Measurements from ENCODE around the gene NRG3. TPM values are rescaled to one million over a fixed set of nuclear protein-coding genes. Genes with fewer than 3 reads are reported as not detected.
A peak's percentile ranks its signal among the peaks of the same experiment; 100 is the strongest.

NRG3 gene
- total RNA-seq, 1 donor from 2014 or later = 0.19 TPM

DNA sequence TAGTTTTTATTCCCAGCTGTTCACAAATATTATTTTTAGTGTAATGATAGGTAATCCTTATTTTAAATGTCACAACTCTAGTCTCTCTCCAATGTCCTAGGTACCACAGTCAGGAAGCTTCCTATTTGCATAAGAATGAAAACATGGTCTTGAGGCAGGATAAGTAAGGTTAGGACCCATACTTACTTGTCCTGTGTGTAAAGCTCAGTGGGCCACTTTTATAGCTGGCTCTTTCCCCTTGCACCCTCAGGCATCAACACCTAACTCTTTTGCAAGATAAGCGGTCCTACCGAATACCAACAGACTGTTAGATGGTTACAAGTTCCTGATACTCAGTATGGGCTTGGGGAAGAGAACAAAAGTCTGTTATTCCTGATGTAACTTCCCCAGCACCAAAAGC, 986.9 kb downstream of the NRG3 start:
- intact Hi-C loops (cut with DNase I) = no loop called here
- ATAC-seq (ENCODE audit: poor library complexity) = no peak
- no peak for DNase-seq

DNA sequence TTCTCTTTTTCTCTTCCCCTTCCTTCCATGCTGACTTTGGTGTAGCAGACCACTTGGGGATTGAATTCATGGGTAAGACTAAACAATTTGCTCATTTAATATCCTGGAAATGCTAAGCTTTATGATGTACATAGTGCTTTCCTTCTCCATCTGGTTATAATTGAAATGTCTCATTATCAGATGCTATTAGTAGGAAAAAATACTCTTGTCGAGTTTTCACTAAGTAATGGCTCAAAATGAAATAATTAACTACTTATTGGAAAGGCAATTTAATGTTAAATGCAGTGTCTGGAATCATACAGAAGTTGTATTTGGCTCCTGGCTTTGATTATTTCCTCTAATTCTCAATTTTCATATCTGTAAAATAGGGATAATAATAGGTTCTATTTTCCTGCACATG, 990.4 kb downstream of the NRG3 start:
- intact Hi-C loops (cut with DNase I) = no loop called here
- ATAC-seq (ENCODE audit: poor library complexity) = no peak
- no peak for DNase-seq

DNA sequence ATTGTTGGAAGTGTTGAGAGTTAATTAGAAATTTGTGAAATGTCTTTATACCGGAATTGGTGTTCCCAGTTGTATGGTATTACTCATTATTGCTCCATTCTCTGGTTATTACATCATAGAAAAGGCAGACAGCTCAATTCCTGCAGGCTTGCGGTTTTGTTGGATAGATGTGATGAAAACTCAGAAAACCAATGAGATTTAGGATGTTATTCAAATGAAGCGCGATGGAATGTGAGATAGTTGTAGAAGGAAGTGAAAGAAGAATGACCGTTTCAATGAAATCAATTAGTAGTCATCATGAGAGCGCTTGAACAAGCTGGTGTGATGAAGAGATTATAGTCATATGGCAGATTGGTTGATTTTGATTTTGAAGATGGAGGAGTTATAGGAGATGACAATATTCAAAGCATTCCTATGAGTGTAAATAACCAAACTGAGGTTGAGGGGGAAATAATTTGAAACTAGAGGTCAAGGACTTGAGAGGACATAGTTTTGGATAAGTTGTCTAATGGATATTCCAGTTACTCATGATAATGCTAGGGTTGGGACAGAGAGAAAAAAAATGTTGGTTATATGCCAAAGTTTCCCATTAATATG, 991.5 kb downstream of the NRG3 start:
- intact Hi-C loops (cut with DNase I) = no loop called here
- ATAC-seq (ENCODE audit: poor library complexity) (peak; percentile 51), DNase-seq (no peak)

DNA sequence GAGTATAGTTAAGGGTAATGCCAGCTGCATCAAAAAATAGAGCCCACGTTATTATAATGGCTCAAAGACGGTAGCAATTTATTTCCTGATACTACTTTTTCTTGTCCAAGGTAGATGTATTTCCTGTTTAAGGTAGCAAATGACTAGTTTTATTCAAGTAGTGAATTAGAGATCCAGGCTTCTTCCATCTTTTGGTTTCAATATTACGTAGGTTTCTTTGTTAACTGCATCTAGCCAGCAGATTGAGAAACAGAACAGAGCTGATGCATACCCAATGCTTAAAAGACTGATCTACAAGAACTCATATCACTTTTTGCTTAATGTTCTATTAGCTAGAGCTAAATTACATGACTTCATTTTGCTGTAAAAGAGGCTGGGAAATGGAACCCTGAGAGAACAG, 992.1 kb downstream of the NRG3 start:
- intact Hi-C loops (cut with DNase I) = no loop called here
- no peak for DNase-seq
- no peak for ATAC-seq (ENCODE audit: poor library complexity)

DNA sequence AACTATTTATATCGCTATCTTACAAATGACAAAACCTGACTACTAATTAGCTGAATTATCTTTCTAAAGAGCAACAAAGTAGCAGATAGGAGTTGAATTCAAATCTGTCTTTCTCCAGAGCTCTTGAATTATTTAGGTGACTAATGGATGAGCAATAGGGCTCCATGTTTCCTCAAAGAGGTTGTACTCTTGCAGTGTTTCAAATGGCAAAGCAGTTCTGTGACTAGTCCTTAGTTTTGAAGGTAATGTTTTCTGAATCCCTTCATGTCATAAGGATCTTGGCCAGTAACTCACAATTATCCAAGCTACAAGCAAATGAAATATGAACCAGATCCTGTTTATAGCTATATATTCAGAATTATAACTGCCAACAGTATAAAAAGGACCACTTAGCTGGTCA, 999.7 kb downstream of the NRG3 start:
- intact Hi-C loops (cut with DNase I) = no loop called here
- no peak for DNase-seq
- ATAC-seq (ENCODE audit: poor library complexity) = no peak

DNA sequence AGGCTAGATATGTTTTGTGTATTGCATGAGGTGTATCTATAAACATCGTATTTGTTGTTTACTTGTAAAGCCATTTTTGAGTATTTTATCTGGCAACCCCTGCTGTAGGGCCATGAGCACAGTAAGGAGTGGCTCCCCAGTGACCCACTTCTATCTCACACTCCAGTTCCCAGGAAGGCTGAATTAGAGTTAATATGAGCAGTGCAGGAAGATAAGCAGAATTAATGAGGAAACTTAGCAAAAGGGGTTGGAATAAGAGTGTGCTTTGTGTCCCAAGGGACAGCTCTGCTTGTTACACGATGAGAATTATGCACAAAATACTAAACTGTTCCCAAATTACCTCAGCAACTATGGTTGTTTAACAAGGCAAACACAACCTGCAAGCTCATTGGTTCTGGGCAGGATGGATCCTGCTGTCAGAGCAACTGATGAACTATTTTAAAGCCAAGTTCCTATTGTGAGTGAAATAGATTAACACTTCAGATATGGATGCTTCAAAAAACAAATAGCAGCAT, 1005.8 kb downstream of the NRG3 start:
- intact Hi-C loops (cut with DNase I) = no loop called here
- ATAC-seq (ENCODE audit: poor library complexity) = peak; percentile 36

DNA sequence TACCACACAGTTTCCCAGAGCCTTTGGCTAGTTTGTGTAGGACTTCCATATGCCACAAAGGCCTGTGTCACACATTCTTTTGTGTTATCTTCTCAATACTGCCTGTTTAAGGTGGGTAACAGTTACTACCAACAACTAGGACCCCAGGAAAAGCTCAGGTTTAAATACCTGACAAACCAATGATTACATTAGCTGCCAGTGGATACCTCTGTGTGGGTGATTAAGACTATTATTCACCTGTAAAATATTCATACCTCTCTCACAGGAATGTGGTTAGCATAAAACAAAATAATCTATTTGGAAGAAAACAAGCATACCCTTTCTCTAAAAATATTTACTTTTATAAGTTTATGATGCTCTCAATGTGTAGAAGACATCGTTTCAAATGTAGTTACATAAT, 1007.7 kb downstream of the NRG3 start:
- ATAC-seq (ENCODE audit: poor library complexity) (no peak), DNase-seq (no peak)
- intact Hi-C loops (cut with DNase I) = no loop called here

More for the DNA sequence above, 1005.8 kb downstream of the NRG3 start:
- no peak for DNase-seq

DNA sequence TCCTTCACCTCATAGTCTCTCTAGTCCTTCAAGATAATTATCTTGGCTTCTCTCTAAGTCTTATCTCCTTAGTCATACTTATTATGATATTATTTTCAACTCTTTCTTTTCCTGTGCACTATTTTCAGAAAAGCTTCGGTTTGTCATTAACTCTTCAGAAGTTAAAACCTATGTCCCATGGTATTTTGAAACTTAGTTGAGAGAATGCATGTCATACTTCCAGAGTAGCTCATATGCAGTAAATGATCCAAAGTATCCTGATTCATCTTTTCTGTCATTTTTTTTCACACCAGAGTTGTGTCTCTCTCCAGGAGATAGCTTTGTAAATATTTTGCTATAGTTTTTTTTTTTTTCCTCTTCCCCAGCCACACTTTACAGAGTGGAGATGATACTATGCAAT, 1008.6 kb downstream of the NRG3 start:
- ATAC-seq (ENCODE audit: poor library complexity) (no peak), DNase-seq (no peak)
- intact Hi-C loops (cut with DNase I) = no loop called here

DNA sequence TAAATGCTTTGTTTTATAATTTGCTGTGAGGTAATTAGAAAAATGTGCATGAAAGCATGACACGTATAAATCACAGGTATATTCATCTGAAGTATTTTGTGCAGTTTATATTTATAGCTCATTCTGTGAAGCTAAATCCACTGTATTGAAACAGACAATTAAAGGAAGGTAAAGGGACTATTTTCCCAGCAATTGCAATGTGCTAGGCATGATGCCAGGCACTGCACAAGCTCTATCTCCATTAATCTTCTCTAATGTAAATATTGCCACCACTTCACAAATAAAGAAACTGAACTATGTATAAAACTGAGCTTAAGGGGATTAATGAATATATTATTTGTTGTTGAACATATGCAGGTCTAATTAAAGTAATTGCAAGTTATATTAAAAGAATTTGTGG, 1012.5 kb downstream of the NRG3 start:
- DNase-seq (no peak), ATAC-seq (ENCODE audit: poor library complexity) (no peak)
- intact Hi-C loops (cut with DNase I) = no loop called here

DNA sequence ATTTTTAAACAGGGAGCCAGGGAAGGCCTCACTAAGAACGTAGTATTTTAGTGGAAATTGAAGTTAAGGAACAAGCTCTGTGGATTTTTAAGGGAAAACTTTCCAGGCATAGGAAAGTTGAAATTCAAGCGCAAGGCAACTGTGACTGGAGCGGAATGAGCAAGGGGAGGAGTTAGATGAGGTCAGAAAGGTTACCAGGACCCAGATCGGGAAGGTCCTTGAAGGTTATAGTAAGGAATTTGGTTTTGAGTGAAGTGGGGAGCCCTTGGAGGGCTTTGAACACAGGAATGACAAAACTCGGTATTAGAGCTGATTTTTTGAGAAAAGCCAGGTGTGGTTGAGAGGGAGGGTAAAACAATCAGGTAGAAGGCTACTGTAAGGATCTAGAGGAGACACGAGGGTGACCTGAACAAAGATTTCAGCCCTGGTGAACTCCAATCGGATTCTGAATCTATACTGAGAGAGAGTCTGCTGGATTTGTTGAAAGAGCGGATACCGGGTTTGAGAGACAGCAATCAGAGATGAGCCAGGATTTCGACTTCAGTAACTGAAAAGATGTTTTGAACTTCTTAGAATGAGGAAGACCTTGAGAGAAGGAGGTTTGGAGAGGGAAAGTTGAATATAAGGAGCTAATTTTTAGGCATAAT, 1013.9 kb downstream of the NRG3 start:
- ATAC-seq (ENCODE audit: poor library complexity) = no peak
- no peak for DNase-seq
- intact Hi-C loops (cut with DNase I) = no loop called here

DNA sequence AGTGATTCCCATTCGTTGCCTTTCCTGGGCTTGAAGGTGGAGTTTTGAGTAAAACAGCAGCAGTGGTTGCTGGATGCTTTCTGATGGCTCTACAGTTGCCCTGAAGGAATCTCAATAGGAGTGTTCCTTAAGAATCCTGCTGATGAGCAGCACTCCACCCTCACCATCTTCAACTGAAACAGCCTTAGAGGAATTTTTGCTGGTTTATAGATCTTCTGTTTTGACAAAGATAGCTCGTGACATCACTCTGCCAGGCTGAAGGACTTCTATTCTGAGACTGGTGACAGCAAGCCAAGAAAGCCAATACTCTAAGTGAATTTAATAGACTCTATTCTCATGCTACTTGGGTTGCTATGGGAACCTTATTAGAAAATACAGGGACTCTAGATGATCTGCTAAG, 1014.7 kb downstream of the NRG3 start:
- DNase-seq = no peak
- ATAC-seq (ENCODE audit: poor library complexity) = no peak
- intact Hi-C loops (cut with DNase I) = no loop called here

DNA sequence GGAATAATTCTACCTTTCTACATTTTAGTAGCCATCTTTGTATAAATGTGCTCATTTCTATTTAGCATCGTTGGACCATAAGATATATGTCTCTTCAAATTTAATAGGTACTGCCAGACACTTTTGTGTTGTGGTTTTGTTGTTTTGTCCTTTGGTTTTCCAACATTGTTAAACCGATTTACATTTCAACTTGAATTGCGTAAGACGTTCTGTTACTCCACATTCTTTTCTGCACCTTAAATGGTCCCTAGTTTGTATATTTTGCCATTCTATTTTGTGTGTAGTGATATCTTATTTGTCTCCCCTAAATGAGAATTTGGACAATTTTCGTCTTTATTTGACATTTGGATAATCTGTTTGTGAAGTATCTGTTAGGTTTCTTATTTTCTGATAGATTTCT, 1015.6 kb downstream of the NRG3 start:
- ATAC-seq (ENCODE audit: poor library complexity) (no peak), DNase-seq (no peak)
- intact Hi-C loops (cut with DNase I) = no loop called here

DNA sequence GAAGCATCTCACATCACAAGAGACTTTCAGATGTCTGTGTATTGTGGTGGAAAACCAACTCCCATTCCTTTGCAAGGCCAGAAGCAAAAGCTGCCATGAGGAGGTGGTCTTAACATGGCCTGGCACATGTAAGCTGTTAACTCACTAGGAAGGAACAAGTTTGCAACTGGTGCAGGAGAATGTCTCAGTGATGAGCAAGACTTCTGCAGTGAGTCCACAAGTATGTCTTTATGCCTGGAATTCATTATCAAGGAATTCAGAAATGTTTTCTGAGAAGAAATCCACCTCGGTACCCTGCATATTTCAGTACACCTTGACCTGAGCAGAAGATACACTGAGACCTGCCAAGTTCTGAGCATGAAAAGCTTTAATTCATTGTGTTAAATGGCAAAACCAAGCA, 1033.1 kb downstream of the NRG3 start:
- DNase-seq = no peak
- ATAC-seq (ENCODE audit: poor library complexity) = no peak
- intact Hi-C loops (cut with DNase I) = no loop called here

DNA sequence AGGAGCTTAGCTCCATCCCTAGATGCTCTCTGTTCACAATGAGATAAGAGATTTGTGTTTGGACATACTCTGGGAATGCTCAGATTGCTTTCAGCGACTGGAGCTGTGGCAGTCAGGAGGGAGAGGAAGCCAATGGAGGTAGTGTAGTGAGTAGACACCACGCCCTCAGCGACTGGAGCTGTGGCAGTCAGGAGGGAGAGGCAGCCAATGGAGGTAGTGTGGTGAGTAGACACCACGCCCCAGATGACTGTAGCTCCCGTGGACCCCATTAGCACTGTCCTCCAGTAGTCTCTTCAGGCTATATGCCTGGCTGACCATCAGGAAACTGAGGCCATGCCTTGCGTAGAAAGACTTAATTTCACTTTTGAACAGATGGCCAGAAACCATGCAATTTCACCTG, 1033.8 kb downstream of the NRG3 start:
- ATAC-seq (ENCODE audit: poor library complexity) = no peak
- DNase-seq = no peak
- intact Hi-C loops (cut with DNase I) = no loop called here

DNA sequence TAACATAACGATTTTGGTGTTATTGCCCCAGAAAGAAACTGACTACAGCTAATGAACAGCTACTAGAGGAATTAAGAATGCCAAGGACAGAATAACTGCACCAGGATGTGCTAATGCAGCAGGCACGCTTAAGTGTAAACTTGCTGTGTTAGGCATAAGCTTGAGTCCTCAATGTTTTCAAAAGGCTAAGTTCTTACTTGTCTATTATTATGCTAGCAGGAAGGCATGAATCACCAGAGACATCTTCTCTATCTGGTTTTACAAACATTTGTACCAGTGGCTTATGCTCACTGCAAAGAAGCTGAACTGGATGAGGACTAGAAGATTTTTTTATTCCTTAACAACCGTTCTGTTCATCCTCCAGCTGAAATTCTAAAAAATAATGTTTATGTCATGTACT, 1035.3 kb downstream of the NRG3 start:
- no peak for ATAC-seq (ENCODE audit: poor library complexity)
- DNase-seq = no peak
- intact Hi-C loops (cut with DNase I) = no loop called here

DNA sequence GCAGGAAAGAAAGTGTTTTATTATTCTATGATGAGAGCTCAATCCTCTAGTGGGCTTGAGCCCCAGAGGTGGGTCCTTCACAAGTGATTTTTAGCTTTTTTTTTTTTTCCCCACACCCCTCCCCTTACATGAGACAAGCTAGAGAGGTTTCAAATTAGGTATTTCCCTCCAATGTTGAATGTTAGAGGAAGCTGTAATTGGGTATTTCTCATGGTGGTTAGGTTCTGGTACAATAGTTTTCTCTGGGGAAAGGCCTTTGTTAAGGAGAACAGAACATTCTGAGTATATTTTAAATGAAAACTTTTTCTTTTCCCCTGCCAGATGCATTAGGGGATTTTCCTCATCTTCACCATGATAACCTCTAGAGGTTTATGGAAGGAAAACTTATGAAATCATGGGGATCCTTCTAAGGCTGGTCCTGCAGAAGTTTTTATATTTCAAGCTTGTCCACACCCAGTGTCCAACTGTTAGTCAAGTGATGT, 1039.7 kb downstream of the NRG3 start:
- intact Hi-C loops (cut with DNase I) = no loop called here
- ATAC-seq (ENCODE audit: poor library complexity) = peak; percentile 74
- no peak for DNase-seq

DNA sequence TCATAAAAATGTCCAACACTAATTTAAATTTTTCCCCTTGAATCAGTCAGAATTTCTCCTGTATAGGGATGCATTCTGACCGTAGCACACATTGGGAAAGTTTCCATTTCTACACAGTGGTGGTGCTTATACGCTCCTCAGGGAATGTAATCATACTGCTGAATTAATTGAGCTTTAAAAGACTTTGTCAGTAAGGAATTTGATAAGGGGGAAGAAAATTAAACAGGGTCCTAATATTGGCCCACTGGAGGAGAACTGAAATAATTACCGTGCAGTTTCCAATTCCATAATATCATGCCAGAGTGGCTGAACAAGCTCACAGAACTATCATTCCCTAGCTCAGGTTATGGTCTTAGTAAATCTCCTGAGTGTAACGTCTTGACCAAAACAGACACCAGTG, 1041.9 kb downstream of the NRG3 start:
- no peak for ATAC-seq (ENCODE audit: poor library complexity)
- no peak for DNase-seq
- intact Hi-C loops (cut with DNase I) = no loop called here

DNA sequence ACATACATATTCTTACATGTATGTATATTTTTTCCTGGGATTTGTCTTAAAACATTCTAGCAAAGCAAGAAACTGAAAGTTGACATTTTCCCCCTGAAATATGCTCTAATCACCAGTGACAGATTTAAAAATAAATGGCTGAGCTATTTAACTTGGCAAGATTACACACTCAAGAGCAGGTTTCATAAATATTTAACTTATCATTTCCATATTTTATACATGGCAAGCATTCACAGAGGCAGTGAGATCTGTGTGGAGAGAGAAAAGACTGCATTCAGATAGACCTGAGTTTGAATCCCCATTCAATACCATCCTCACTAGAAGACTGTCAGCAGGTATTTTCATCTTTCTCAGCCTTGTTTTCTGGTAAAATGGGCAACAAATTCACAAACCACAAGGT, 1043.0 kb downstream of the NRG3 start:
- intact Hi-C loops (cut with DNase I) = no loop called here
- DNase-seq = no peak
- ATAC-seq (ENCODE audit: poor library complexity) = no peak

DNA sequence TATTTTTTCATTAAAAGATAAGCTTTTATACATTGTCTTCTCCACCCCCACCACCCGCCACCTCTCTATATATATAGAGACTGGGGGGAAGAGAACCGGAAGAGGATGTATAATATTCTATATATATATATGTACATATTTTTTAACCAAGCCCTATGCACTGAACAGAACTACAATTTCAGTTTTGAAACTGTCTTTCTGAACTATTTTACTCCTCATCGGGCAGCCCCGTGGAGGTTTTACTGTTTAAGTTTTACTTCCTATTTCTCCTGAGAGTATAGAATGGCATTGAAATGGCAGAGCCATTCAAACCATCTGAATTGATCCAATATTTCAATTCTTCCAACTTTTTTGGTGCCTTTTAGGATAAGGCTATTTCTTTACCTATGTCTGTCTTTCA, 1047.1 kb downstream of the NRG3 start:
- no peak for DNase-seq
- no peak for ATAC-seq (ENCODE audit: poor library complexity)
- intact Hi-C loops (cut with DNase I) = no loop called here

DNA sequence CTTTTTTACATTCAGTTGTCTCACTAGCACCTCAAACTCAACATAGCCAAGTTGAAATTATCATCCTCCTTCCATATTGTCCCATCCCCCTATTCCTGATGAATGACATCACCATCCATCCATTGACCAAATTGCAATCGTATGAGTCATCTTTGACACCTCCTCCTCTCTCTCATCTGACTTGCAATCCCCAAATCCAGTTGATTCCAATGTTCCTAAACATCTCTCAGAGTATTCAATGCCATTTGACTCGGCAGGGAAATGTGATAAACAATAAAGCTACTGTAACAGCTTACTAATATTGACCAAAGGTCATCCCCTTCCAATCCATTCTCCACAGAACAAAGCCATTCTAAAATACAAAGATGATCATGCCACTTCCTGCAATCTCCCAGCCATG, 1047.8 kb downstream of the NRG3 start:
- ATAC-seq (ENCODE audit: poor library complexity) = no peak
- intact Hi-C loops (cut with DNase I) = no loop called here

DNA sequence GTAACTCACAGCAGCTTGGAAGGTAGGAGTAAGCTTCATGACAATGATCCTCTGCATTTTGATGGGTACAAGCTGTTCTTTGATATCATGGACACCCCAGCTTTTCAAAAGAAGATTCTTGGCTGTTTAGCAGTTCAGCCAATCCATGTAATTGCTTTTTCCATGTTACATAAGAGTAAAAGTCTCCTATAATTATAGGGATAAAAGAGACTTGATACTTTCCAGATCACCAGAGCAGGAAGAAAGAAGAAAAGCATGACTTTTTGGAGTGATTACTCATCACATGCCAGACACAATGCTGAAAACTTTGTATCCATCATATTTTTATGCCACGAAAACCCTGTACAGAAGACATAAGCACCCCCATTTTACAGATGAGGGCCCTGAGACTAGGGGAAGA, 1049.7 kb downstream of the NRG3 start:
- ATAC-seq (ENCODE audit: poor library complexity) (no peak), DNase-seq (no peak)
- intact Hi-C loops (cut with DNase I) = no loop called here

More for the DNA sequence above, 1047.8 kb downstream of the NRG3 start:
- DNase-seq = no peak
